K562 (cell line): Measurements from ENCODE around the gene OFD1. TPM values are rescaled to one million over a fixed set of nuclear protein-coding genes. Genes with fewer than 3 reads are reported as not detected.

ENCODE experiments used
- CHD7 ChIP-seq: fragments of 200-600 bp; sonication (generic); IDR thresholded peaks from one replicate; pipeline ENCODE4 v1.6.1; 2012; ENCODE audit warnings: mild to moderate bottlenecking, low read depth, low read length, inconsistent platforms
- KDM5B ChIP-seq: fragments of 200-600 bp; sonication (generic); IDR thresholded peaks from 2 replicates; pipeline ENCODE4 v1.6.1; 2012; ENCODE audit warnings: low read depth, mild to moderate bottlenecking, moderate library complexity, low read length, control low read depth, inconsistent platforms; ENCODE audit not compliant: insufficient replicate concordance
- PHF20 ChIP-seq: fragments of 450-650 bp; IDR thresholded peaks from 2 replicates; pipeline ENCODE4 v1.6.1; 2018; ENCODE audit not compliant: partially characterized antibody
- TCF3 ChIP-seq: sonication (generic); formaldehyde crosslinking; IDR thresholded peaks from 2 replicates; pipeline ENCODE4 v1.4.0; 2020; ENCODE audit warnings: mild to moderate bottlenecking, missing genetic modification reagents
- polyA plus RNA-seq, 8 experiments: library from polyadenylated mRNA; depleted of rRNA in 4 of 8; stranded (reverse) in 5 of 8; unstranded in 3 of 8; fragments of >200 nt; fragmentation: Nextera tagmentation in 2 of 8; fragmentation: Illumina TruSeq in 1 of 8; extraction: Ambion mirVana in 2 of 8; extraction: Trizol in 1 of 8; gene quantifications; 2 replicates each; pipeline versions ENCODE4 v1.2.1 to v1.2.3, GENCODE V29; 2011 to 2014; ENCODE audit warnings: inconsistent platforms in 1 of 8, missing spikeins in 1 of 8
- total RNA-seq, 7 experiments: library from RNA; depleted of rRNA in 6 of 7; stranded (reverse); fragments of >200 nt in 6 of 7; fragmentation: Illumina TruSeq in 2 of 7; extraction: Trizol in 2 of 7; gene quantifications; 2 replicates each; pipeline versions ENCODE4 v1.2.1 to v1.2.3, GENCODE V29; 2011 to 2021; ENCODE audit warnings: low replicate concordance in 1 of 7

The OFD1 gene
- total and polyA plus RNA-seq, 9 of the 15 experiments (the other 6 are each of a cell fraction or from before 2014, with no cell fraction given): 22.0 to 49.1 (median 30.2) TPM

GRCh38 chrX:13761606-13762414 lies 27.3 kb downstream of the OFD1 start (continued):
- TF ChIP-seq CHD7: no peak
- TF ChIP-seq PHF20: no peak
- TF ChIP-seq TCF3 (CRISPR knock-in tag): peak; percentile 27; the same call in 1 of the 2 replicates
- no peak for TF ChIP-seq KDM5B
